Endothelial cell of umbilical vein (primary cell): ENCODE measurements around the gene SH3GLB2.

ENCODE experiments used
- EZH2 ChIP-seq: IDR thresholded peaks from 2 replicates; pipeline ENCODE4 v1.6.1; 2012; ENCODE audit warnings: borderline replicate concordance, low read depth, mild to moderate bottlenecking, moderate library complexity, low read length, inconsistent platforms; ENCODE audit not compliant: severe bottlenecking
- FOS ChIP-seq: IDR thresholded peaks from 2 replicates; pipeline ENCODE4 v1.6.1; 2011; ENCODE audit warnings: mild to moderate bottlenecking, low read length, moderate library complexity, borderline replicate concordance; ENCODE audit not compliant: insufficient read depth
- JUN ChIP-seq: IDR thresholded peaks from 2 replicates; pipeline ENCODE4 v1.6.1; 2011; ENCODE audit warnings: borderline replicate concordance, low read depth; ENCODE audit not compliant: insufficient read length, insufficient read depth
- MYC ChIP-seq: IDR thresholded peaks from one replicate; pipeline ENCODE4 v1.6.1; 2011; ENCODE audit warnings: mild to moderate bottlenecking, low read depth, low read length
- POLR2A ChIP-seq: IDR thresholded peaks from 2 replicates; pipeline ENCODE4 v1.6.1; 2012; ENCODE audit warnings: low read depth, mild to moderate bottlenecking, control low read depth, low read length
- POLR2AphosphoS5 ChIP-seq: IDR thresholded peaks from 2 replicates; pipeline ENCODE4 v1.6.1; 2012; ENCODE audit warnings: low read depth, mild to moderate bottlenecking, control low read depth, low read length, moderate library complexity; ENCODE audit not compliant: insufficient read depth
- TF ChIP-seq, protein P1 (sequence below), 2 donors: IDR thresholded peaks; 1 replicate in 1 of 2; 2 replicates in 1 of 2; pipeline ENCODE4 v1.5.1; 2011; ENCODE audit warnings: low read length in 2 of 2, mild to moderate bottlenecking in 2 of 2, moderate library complexity in 2 of 2, control low read depth in 1 of 2, inconsistent platforms in 1 of 2, low read depth in 1 of 2; ENCODE audit not compliant: insufficient read depth in 1 of 2; ENCODE audit errors: extremely low read depth in 1 of 2
- TF ChIP-seq, protein P2 (sequence below): IDR thresholded peaks from 2 replicates; pipeline ENCODE4 v1.6.1; 2011; ENCODE audit not compliant: insufficient read depth, insufficient read length

DNA sequence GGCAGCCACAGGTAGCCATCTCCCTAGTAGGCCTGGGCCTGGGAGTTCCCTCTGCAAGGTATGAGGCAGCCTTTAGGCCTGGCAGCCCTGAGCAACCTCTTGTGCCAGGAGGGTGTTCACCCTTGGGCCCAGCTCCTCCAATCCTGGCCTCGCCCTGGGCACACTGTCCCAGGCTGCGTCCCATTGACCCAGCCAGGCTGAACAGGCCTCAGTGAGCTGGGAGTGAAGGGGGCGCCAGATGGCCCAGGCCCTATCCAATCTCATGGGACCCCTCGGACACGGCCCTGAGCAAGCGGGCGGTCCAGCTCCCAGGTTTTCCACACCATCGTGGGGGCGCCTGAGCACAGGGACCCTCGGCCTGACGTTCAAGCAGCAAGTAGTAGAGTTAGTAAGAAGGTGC is 14.5 kb downstream of the SH3GLB2 start:
- TF ChIP-seq, protein P1, sequence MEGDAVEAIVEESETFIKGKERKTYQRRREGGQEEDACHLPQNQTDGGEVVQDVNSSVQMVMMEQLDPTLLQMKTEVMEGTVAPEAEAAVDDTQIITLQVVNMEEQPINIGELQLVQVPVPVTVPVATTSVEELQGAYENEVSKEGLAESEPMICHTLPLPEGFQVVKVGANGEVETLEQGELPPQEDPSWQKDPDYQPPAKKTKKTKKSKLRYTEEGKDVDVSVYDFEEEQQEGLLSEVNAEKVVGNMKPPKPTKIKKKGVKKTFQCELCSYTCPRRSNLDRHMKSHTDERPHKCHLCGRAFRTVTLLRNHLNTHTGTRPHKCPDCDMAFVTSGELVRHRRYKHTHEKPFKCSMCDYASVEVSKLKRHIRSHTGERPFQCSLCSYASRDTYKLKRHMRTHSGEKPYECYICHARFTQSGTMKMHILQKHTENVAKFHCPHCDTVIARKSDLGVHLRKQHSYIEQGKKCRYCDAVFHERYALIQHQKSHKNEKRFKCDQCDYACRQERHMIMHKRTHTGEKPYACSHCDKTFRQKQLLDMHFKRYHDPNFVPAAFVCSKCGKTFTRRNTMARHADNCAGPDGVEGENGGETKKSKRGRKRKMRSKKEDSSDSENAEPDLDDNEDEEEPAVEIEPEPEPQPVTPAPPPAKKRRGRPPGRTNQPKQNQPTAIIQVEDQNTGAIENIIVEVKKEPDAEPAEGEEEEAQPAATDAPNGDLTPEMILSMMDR (IDR thresholded peaks at IDR 0.05; ENCODE audit: extremely low read depth in 1 of 2, insufficient read depth in 1 of 2, low read depth in 1 of 2, low read length in 2 of 2): no peak
- TF ChIP-seq POLR2AphosphoS5: no peak
- no peak for TF ChIP-seq EZH2
- TF ChIP-seq FOS: no peak
- no peak for TF ChIP-seq POLR2A
- TF ChIP-seq, protein P2, sequence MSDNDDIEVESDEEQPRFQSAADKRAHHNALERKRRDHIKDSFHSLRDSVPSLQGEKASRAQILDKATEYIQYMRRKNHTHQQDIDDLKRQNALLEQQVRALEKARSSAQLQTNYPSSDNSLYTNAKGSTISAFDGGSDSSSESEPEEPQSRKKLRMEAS: no peak
- TF ChIP-seq MYC: no peak
- no peak for TF ChIP-seq JUN
